K562 (cell line): ENCODE results near the gene CACNA2D2. TPM values are rescaled to one million over a fixed set of nuclear protein-coding genes. Genes with fewer than 3 reads are reported as not detected.

Experiments used
- ATAC-seq: fragments of 200-7000 bp; cut with Tn5 transposase; 3 replicates; pipeline ENCODE4 v1.9.1; 2020; ENCODE audit warnings: moderate library complexity
- BruUV-seq: library from RNA; stranded (reverse); fragments of 400-500 nt; replicated peaks from 2 replicates; lab custom pipeline; 2021; lab: Mats Ljungman, UMichigan
- CTCF ChIA-PET: fragments of 300-600 bp; formaldehyde crosslinking; extraction: SDS; loops from one replicate; lab custom pipeline; 2021; ENCODE audit warnings: low intra/inter-chr PET ratio; lab: Yijun Ruan, JAX
- POLR2A ChIA-PET: fragments of 300-600, 350-650 bp; sonication (Branson Sonifier 250); formaldehyde crosslinking; extraction: SDS; loops from one replicate; lab custom pipeline; 2021; ENCODE audit warnings: antibody characterized with exemption, inconsistent platforms; lab: Yijun Ruan, JAX
- DNase-seq, 4 experiments: peaks; one replicate each; pipeline versions ENCODE4 v3.0.0 to v3.0.0-alpha.2; 2011 to 2018; ENCODE audit warnings: low spot score in 3 of 4, mixed read lengths in 3 of 4; ENCODE audit errors: extremely low read depth in 1 of 4
- FAIRE-seq: peaks from 2 replicates; lab custom pipeline; 2011; peaks lifted over from hg19 to GRCh38; lab: Jason Lieb, UNC
- H2AFZ ChIP-seq: 2 replicates; pipeline ENCODE4 v1.6.0; 2011; ENCODE audit warnings: low read depth, low read length, control low read depth, inconsistent platforms
- H3K27ac ChIP-seq: fragments of 200-600 bp; 3 replicates; pipeline ENCODE4 v1.8.0; 2011; ENCODE audit warnings: low read depth, mild to moderate bottlenecking, control low read depth, inconsistent platforms, low read length, moderate library complexity, mixed read lengths; ENCODE audit errors: extremely low read depth
- H3K27me3 ChIP-seq, 2 experiments: fragments of 300-600 bp in 1 of 2; 2 replicates in 1 of 2; 3 replicates in 1 of 2; pipeline versions ENCODE4 v1.6.0 to v1.8.0; 2011; ENCODE audit warnings: inconsistent platforms in 2 of 2, low read length in 2 of 2, mild to moderate bottlenecking in 1 of 2, mixed read lengths in 1 of 2, moderate library complexity in 1 of 2; ENCODE audit not compliant: control insufficient read depth in 2 of 2, insufficient read depth in 2 of 2
- H3K36me3 ChIP-seq: fragments of 300-600 bp; 3 replicates; pipeline ENCODE4 v1.8.0; 2011; ENCODE audit warnings: mild to moderate bottlenecking, low read length, inconsistent platforms; ENCODE audit not compliant: control insufficient read depth, insufficient read depth
- H3K4me1 ChIP-seq, 2 experiments: fragments of 200-600 bp in 1 of 2; replicated peaks in 1 of 2; 2 replicates in 1 of 2; 3 replicates in 1 of 2; pipeline versions ENCODE4 v1.5.1 to v1.8.0; 2011; ENCODE audit warnings: inconsistent platforms in 2 of 2, low read length in 2 of 2, mild to moderate bottlenecking in 1 of 2, mixed read lengths in 1 of 2, moderate library complexity in 1 of 2; ENCODE audit not compliant: control insufficient read depth in 2 of 2, insufficient read depth in 2 of 2
- H3K4me2 ChIP-seq: 2 replicates; pipeline ENCODE4 v1.6.1; 2011; ENCODE audit warnings: low read length, control low read depth, inconsistent platforms, mixed read lengths; ENCODE audit not compliant: insufficient read depth
- H3K4me3 ChIP-seq: fragments of 200-600 bp; sonication (generic), shearing (Covaris generic); 2 replicates; pipeline ENCODE4 v1.5.1; 2016; ENCODE audit warnings: control low read depth, inconsistent platforms
- H3K79me2 ChIP-seq: fragments of 200-600 bp; 3 replicates; pipeline ENCODE4 v1.8.0; 2011; ENCODE audit warnings: low read length, inconsistent platforms; ENCODE audit not compliant: control insufficient read depth, insufficient read depth
- H3K9ac ChIP-seq, 2 experiments: 2 replicates each; pipeline versions ENCODE4 v1.6.0 to v1.6.1; 2011; ENCODE audit warnings: low read depth in 2 of 2, low read length in 2 of 2, control low read depth in 1 of 2, inconsistent platforms in 1 of 2, mild to moderate bottlenecking in 1 of 2, mixed read lengths in 1 of 2; ENCODE audit not compliant: insufficient read depth in 1 of 2
- H3K9me1 ChIP-seq: one replicate; pipeline ENCODE4 v1.6.0; 2011; ENCODE audit warnings: inconsistent platforms, mild to moderate bottlenecking, low read length, moderate library complexity; ENCODE audit not compliant: control insufficient read depth, insufficient read depth
- H3K9me3 ChIP-seq: replicated peaks from 2 replicates; pipeline ENCODE4 v1.5.1; 2011; ENCODE audit warnings: low read depth, low read length, inconsistent platforms; ENCODE audit not compliant: control insufficient read depth, insufficient read depth
- H4K20me1 ChIP-seq: replicated peaks from 2 replicates; pipeline ENCODE4 v1.6.1; 2011; ENCODE audit warnings: low read length, inconsistent platforms, mixed read lengths; ENCODE audit not compliant: control insufficient read depth, insufficient read depth
- ADNP ChIP-seq: fragments of 200-800 bp; sonication (Bioruptor generic); IDR thresholded peaks from 2 replicates; pipeline ENCODE4 v1.6.1; 2016; ENCODE audit warnings: missing genetic modification characterization, missing compliant biosample characterization
- ATF7 ChIP-seq: fragments of 450-650 bp; IDR thresholded peaks from 2 replicates; pipeline ENCODE4 v1.7.1; 2014; ENCODE audit warnings: mild to moderate bottlenecking, moderate library complexity
- GTF2A2 ChIP-seq: IDR thresholded peaks from 2 replicates; pipeline ENCODE4 v1.6.1; 2016; ENCODE audit warnings: mild to moderate bottlenecking, missing genetic modification characterization, missing compliant biosample characterization
- MXI1 ChIP-seq: IDR thresholded peaks from 2 replicates; pipeline ENCODE4 v1.6.1; 2011; ENCODE audit warnings: low read depth, mild to moderate bottlenecking, improper control_type of control experiment, low read length
- RBM17 ChIP-seq: fragments of 200-400 bp; formaldehyde crosslinking; IDR thresholded peaks from 2 replicates; pipeline ENCODE4 v1.6.1; 2017; ENCODE audit warnings: low read depth, mild to moderate bottlenecking, low read length, borderline replicate concordance
- SAFB2 ChIP-seq: fragments of 200-400 bp; formaldehyde crosslinking; IDR thresholded peaks from 2 replicates; pipeline ENCODE4 v1.6.1; 2018; ENCODE audit warnings: borderline replicate concordance, low read length, low read depth, moderate library complexity; ENCODE audit not compliant: severe bottlenecking
- SNIP1 ChIP-seq: fragments of 450-650 bp; IDR thresholded peaks from 2 replicates; pipeline ENCODE4 v1.7.1; 2017; ENCODE audit warnings: low read depth, mild to moderate bottlenecking
- TRIM28 ChIP-seq: fragments of 450-650 bp; IDR thresholded peaks from 2 replicates; pipeline ENCODE4 v1.6.1; 2017
- ZKSCAN1 ChIP-seq: fragments of 150-350 bp; IDR thresholded peaks from 2 replicates; pipeline ENCODE4 v1.6.1; 2016; ENCODE audit warnings: low read depth, low read length
- ZNF133 ChIP-seq: fragments of 250-450 bp; sonication (Bioruptor Pico); IDR thresholded peaks from 2 replicates; pipeline ENCODE4 v1.4.0; 2020; ENCODE audit warnings: mild to moderate bottlenecking
- ZNF212 ChIP-seq: fragments of 450-650 bp; formaldehyde crosslinking; IDR thresholded peaks from 2 replicates; pipeline ENCODE4 v1.4.0; 2020; ENCODE audit warnings: mild to moderate bottlenecking
- WGBS: fragments of 100-300 bp; shearing (Covaris generic); methylation state at CpG from one replicate; pipeline ENCODE4 v1.1.6; 2016; ENCODE audit warnings: low coverage, mixed read lengths; ENCODE audit not compliant: insufficient coverage; ENCODE audit errors: missing lambda C conversion rate; 5-methylcytosine and 5-hydroxymethylcytosine counted together
- in situ Hi-C: fragments of 300-500 bp; cut with MboI; formaldehyde crosslinking; loops from 4 replicates; pipeline ENCODE4 v1.15.0; 2018; ENCODE audit warnings: inconsistent platforms, mixed read lengths
- intact Hi-C: fragments of 100-400 bp; cut with micrococcal nuclease; formaldehyde crosslinking; loops from 2 replicates; pipeline ENCODE4 v1.14.2; 2022
- polyA plus RNA-seq, 8 experiments: library from polyadenylated mRNA; depleted of rRNA in 4 of 8; stranded (reverse) in 5 of 8; unstranded in 3 of 8; fragments of >200 nt; fragmentation: Nextera tagmentation in 2 of 8; fragmentation: Illumina TruSeq in 1 of 8; extraction: Ambion mirVana in 2 of 8; extraction: Trizol in 1 of 8; gene quantifications; 2 replicates each; pipeline versions ENCODE4 v1.2.1 to v1.2.3, GENCODE V29; 2011 to 2014; ENCODE audit warnings: inconsistent platforms in 1 of 8, missing spikeins in 1 of 8
- total RNA-seq, 7 experiments: library from RNA; depleted of rRNA in 6 of 7; stranded (reverse); fragments of >200 nt in 6 of 7; fragmentation: Illumina TruSeq in 2 of 7; extraction: Trizol in 2 of 7; gene quantifications; 2 replicates each; pipeline versions ENCODE4 v1.2.1 to v1.2.3, GENCODE V29; 2011 to 2021; ENCODE audit warnings: low replicate concordance in 1 of 7
- TF ChIP-seq, protein P1 (sequence below): sonication (generic); formaldehyde crosslinking; IDR thresholded peaks from 2 replicates; pipeline ENCODE4 v1.8.1; 2022; ENCODE audit warnings: missing genetic modification reagents
- TF ChIP-seq, protein P2 (sequence below), 2 experiments: fragments of 450-650 bp; IDR thresholded peaks; 2 replicates each; pipeline ENCODE4 v1.6.1; 2018; ENCODE audit warnings: mild to moderate bottlenecking in 2 of 2, low read depth in 1 of 2; ENCODE audit not compliant: partially characterized antibody in 2 of 2
- TF ChIP-seq, protein P3 (sequence below): sonication (generic); formaldehyde crosslinking; IDR thresholded peaks from 2 replicates; pipeline ENCODE4 v1.8.1; 2023; ENCODE audit warnings: mild to moderate bottlenecking, missing genetic modification reagents
- TF ChIP-seq, protein P4 (sequence below): fragments of 250-450 bp; sonication (Bioruptor Pico); IDR thresholded peaks from 2 replicates; pipeline ENCODE4 v1.5.1; 2021; ENCODE audit warnings: mild to moderate bottlenecking

The CACNA2D2 gene
- total and polyA plus RNA-seq, 9 of the 15 experiments (the other 6 are each of a cell fraction or from before 2014, with no cell fraction given): 0.11 to 0.58 (median 0.36) TPM; not detected in 2

DNA sequence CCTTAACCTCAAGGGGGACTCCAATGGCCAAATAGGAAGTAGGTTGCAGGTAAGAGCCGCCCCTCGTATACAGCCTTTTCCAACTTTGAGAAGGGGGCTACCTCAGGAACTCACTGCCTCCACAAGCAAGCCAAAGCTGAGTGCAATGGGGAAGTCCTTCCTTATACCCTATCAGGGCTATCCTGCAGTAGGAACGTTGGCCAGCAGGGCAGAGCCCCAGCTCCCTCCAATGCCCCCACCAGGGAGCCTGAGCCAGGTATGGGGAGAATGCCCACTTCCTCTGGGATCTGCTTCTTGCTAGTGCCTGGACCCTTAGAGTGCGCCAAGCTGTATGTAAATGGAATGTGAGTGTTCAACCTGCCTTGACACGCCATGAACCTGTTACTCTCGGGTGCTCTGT, 16.3 kb downstream of the CACNA2D2 start:
- no peaks in the 10 kb centered on the region for H3K9me3 ChIP-seq
- FAIRE-seq (no peak), ATAC-seq (no peak), DNase-seq (no peak)
- ChIA-PET CTCF (no interaction called here), POLR2A (interaction anchor here (0.7 to 0.9 kb wide), 2 partner anchors 24 to 29 kb away, joined by 3 read pairs; no protein-coding TSS in a partner anchor)
- H3K36me3 ChIP-seq: no peaks in the 10 kb centered on the region
- in situ Hi-C loops: no loop called here
- no peaks in the 10 kb centered on the region for H3K79me2 ChIP-seq
- no TSS peak for BruUV-seq
- no peak overlapping the region for H3K4me2 ChIP-seq
- no peaks in the 10 kb centered on the region for H4K20me1 ChIP-seq
- WGBS: 13% methylated on average over 5 of the region's 6 CpGs
- no peak overlapping the region for H3K27ac ChIP-seq
- intact Hi-C loops: no loop called here
- H3K9me1 ChIP-seq: no peaks in the 10 kb centered on the region
- H3K27me3 ChIP-seq: peaks cover 0 to 7% of the 10 kb centered on the region in 2 experiments; a peak in 1 of 5 replicates
- no peak overlapping the region for H3K4me3 ChIP-seq
- no peak overlapping the region for H2AFZ ChIP-seq
- H3K9ac ChIP-seq: no peak overlapping the region
- peaks cover 0 to 5% of the 10 kb centered on the region in 2 experiments; a peak in 1 of 5 replicates for H3K4me1 ChIP-seq
- TF ChIP-seq ADNP (no peak), SNIP1 (no peak), ATF7 (no peak), ZKSCAN1 (no peak), TRIM28 (no peak), SAFB2 (no peak), RBM17 (no peak), MXI1 (no peak), GTF2A2 (no peak), ZNF212 (CRISPR knock-in tag) (no peak), ZNF133 (CRISPR knock-in tag) (no peak)
- TF ChIP-seq, protein P1, sequence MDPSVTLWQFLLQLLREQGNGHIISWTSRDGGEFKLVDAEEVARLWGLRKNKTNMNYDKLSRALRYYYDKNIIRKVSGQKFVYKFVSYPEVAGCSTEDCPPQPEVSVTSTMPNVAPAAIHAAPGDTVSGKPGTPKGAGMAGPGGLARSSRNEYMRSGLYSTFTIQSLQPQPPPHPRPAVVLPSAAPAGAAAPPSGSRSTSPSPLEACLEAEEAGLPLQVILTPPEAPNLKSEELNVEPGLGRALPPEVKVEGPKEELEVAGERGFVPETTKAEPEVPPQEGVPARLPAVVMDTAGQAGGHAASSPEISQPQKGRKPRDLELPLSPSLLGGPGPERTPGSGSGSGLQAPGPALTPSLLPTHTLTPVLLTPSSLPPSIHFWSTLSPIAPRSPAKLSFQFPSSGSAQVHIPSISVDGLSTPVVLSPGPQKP (CRISPR knock-in tag): no peak
- TF ChIP-seq, protein P2, sequence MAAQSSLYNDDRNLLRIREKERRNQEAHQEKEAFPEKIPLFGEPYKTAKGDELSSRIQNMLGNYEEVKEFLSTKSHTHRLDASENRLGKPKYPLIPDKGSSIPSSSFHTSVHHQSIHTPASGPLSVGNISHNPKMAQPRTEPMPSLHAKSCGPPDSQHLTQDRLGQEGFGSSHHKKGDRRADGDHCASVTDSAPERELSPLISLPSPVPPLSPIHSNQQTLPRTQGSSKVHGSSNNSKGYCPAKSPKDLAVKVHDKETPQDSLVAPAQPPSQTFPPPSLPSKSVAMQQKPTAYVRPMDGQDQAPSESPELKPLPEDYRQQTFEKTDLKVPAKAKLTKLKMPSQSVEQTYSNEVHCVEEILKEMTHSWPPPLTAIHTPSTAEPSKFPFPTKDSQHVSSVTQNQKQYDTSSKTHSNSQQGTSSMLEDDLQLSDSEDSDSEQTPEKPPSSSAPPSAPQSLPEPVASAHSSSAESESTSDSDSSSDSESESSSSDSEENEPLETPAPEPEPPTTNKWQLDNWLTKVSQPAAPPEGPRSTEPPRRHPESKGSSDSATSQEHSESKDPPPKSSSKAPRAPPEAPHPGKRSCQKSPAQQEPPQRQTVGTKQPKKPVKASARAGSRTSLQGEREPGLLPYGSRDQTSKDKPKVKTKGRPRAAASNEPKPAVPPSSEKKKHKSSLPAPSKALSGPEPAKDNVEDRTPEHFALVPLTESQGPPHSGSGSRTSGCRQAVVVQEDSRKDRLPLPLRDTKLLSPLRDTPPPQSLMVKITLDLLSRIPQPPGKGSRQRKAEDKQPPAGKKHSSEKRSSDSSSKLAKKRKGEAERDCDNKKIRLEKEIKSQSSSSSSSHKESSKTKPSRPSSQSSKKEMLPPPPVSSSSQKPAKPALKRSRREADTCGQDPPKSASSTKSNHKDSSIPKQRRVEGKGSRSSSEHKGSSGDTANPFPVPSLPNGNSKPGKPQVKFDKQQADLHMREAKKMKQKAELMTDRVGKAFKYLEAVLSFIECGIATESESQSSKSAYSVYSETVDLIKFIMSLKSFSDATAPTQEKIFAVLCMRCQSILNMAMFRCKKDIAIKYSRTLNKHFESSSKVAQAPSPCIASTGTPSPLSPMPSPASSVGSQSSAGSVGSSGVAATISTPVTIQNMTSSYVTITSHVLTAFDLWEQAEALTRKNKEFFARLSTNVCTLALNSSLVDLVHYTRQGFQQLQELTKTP (IDR thresholded peaks at IDR 0.05; ENCODE audit: low read depth in 1 of 2, partially characterized antibody in 2 of 2): no peak
- TF ChIP-seq, protein P3, sequence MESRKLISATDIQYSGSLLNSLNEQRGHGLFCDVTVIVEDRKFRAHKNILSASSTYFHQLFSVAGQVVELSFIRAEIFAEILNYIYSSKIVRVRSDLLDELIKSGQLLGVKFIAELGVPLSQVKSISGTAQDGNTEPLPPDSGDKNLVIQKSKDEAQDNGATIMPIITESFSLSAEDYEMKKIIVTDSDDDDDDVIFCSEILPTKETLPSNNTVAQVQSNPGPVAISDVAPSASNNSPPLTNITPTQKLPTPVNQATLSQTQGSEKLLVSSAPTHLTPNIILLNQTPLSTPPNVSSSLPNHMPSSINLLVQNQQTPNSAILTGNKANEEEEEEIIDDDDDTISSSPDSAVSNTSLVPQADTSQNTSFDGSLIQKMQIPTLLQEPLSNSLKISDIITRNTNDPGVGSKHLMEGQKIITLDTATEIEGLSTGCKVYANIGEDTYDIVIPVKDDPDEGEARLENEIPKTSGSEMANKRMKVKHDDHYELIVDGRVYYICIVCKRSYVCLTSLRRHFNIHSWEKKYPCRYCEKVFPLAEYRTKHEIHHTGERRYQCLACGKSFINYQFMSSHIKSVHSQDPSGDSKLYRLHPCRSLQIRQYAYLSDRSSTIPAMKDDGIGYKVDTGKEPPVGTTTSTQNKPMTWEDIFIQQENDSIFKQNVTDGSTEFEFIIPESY (CRISPR knock-in tag): no peak
- TF ChIP-seq, protein P4, sequence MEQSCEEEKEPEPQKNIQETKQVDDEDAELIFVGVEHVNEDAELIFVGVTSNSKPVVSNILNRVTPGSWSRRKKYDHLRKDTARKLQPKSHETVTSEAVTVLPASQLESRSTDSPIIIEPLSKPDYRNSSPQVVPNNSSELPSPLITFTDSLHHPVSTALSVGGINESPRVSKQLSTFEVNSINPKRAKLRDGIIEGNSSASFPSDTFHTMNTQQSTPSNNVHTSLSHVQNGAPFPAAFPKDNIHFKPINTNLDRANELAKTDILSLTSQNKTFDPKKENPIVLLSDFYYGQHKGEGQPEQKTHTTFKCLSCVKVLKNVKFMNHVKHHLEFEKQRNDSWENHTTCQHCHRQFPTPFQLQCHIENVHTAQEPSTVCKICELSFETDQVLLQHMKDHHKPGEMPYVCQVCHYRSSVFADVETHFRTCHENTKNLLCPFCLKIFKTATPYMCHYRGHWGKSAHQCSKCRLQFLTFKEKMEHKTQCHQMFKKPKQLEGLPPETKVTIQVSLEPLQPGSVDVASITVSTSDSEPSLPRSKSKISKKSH: no peak
